COLO668 (cell line): ENCODE measurements around the gene WDR76.

Experiments
- DNase-seq: peaks from one replicate; lab custom pipeline; 2025; ENCODE audit not compliant: unreplicated experiment; lab: John Stamatoyannopoulos, UW

The WDR76 gene

DNA sequence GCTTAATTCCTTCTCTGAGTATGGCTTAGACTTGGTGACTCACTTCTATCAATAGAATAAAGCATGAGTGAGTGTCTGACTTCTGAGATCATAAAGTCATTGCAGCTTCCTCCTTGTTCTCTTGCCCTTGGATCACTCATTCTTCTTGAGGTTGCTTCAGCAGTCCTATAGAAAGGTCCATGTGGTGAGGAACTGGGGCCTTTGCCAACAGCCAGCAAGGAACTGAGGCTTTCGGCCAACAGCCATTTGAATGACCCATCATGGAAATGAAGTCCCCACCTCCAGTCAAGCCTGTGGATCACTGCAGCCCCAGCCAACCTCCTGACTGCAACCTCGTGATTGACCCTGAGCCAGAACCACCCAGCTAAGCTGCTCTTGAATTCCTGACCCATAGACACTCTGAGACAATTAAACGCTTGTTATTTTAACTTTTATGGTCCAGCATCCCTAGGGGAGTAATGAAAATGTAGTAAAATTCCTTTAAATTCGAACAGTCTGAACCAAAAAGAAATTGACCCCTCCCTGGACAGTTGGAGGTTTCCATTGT is 84.5 kb downstream of the WDR76 start:
- no peak for DNase-seq

DNA sequence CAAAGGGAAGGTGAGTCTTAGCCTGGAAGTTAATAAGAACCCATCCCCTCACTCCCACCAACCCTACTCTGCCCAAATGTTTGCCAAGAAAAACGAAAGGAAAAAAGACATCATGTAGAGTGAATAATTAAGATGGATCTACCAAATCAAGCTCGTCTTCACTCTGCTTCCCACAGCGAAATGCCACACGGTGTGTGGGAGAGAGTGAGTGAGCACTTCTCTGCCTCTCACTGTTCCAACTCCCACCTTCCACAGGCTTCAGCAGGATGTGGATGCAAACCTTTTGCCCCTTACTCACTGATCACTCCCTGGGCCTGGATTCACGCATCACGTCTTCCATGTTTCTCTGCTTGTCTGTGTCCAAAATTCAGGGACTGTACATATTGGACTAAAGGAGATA is 85.4 kb downstream of the WDR76 start:
- no peak for DNase-seq

DNA sequence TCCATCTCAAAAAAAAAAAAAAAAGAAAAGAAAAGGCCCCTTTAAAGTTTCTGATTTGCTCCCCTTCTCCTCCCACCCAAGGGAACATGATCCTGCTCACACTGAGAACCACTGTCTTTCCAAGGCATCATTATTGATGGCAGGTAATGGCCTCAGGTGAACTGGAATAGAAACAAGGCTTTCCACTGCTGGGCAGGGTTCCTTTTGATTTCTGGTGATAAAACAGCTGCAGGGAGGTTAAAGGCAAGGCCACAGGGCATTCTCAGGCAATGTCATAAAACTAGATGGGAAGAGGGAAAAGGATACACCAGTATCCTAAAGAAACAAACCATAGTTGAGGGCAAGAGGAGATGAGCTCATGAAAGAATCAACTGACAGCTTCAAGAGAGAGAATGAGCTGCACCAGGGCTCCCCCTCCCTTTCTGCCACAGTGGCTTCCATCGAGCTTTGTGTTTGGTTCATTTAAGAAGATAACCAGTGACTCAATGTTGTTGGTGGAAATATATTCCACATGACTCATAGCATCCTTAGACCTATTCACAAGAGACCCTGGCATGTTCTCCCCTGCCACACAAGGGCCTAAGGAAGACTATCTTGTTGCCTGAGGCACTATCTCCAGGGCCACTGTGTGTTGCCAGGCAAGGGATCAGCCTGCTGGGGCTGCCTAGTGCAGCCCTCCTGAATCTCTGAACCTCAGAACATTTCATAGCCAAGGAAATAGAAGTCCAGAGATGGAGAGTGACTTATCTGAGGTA is 86.4 kb downstream of the WDR76 start:
- no peak for DNase-seq

DNA sequence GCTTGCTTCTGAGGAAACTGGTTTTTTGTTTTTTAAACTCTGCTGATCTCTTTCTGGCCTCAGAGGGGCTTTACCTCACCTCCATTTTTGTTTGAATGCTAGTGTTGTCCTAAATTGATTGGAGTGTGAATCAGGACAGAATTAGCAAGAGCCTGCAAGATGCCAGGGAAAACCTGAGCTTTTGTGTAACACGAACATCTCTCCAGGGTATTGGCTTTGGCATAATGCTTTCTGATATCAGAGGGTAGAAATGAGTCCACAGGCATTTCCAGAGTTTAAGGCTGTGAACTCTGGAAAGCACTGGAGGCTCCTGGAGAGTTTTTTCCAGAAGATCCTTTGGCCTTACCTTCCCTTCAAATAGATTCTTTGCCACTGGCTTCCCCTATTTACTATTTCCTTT is 87.1 kb downstream of the WDR76 start:
- no peak for DNase-seq

DNA sequence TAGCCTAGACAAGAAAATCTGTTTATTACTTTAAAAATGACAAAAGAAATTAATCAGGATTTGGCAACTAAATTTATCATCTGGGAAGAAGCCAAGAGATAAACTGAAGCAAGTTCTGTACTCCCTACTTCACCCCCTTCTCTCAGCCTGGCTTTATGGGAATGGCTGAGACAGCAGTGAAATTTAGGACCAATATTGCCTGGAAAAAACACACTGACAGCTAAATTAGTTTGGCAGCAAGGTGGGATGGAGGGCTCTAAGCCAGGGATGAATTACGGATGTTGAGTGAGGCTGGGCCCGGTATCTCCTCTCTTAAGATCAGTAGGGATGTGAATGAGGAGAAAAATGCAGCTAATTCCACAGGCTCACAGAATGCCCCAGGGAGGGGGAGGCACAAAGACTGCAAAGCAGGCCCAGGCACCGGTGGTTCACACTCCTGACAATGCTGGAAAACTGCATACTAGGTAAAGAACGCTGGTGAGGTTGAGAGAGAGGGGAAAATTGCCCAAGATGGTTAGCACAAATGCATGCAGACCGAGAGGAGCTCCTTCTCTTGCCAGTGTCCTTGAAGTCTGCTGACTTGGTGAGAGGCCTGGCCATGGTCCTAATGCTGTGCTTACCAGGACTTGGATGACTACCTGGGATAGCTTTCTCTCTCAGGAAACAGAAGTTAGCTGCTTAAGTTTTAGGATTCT is 89.0 kb downstream of the WDR76 start:
- no peak for DNase-seq

DNA sequence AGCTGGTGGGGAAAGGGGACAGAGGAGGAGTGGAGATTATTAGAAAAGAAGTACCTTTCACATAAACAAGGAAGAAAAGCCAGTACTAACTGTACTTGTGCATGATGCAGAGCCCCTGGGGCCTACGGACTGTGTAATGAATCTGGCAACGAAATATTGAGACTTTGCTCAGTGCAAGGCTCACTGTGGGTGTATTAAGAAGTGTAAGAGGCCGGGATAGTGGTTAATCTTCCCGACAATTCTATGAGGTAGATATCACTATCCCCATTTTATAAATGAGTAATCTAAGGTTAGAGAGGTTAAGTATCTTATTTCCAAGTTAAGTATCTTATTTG is 89.5 kb downstream of the WDR76 start:
- DNase-seq, result no peak
